ENCODE data around the gene NOL8.

The NOL8 gene

GRCh38 chr9:92325269-92325990, at the start of gene NOL8, which contains the start of gene CENPP:
NOL8 (minus strand) TSS chr9:92325350; CDS start chr9:92324161, 1,189 bp downstream.
CENPP (plus strand) TSS chr9:92325953.
- DNase-seq (ENCODE audit: low spot score) = peak; percentile 88
- in situ Hi-C loops (cut with MboI; ENCODE audit: low pct_unique_long_range_greater_than_20kb, low sequenced_read_pairs, unreplicated experiment) = loop anchor here (25.0 kb wide), 1 partner anchor 112 kb away; no protein-coding TSS in a partner anchor
- no peak for TF ChIP-seq CTCF (IDR thresholded peaks at IDR 0.05; ENCODE audit: extremely low read depth, insufficient read depth, missing control alignments)

GRCh38 chr9:92373167-92373566, 48.0 kb upstream of the NOL8 start:
- in situ Hi-C loops (cut with MboI; ENCODE audit: low pct_unique_long_range_greater_than_20kb, low sequenced_read_pairs, unreplicated experiment) = no loop called here
- DNase-seq (ENCODE audit: low spot score) = no peak
- TF ChIP-seq CTCF (IDR thresholded peaks at IDR 0.05; ENCODE audit: extremely low read depth, insufficient read depth, missing control alignments) = no peak

GRCh38 chr9:92369075-92369474, 43.9 kb upstream of the NOL8 start:
- TF ChIP-seq CTCF (IDR thresholded peaks at IDR 0.05; ENCODE audit: extremely low read depth, insufficient read depth, missing control alignments) = no peak
- in situ Hi-C loops (cut with MboI; ENCODE audit: low pct_unique_long_range_greater_than_20kb, low sequenced_read_pairs, unreplicated experiment) = no loop called here
- no peak for DNase-seq (ENCODE audit: low spot score)

GRCh38 chr9:92360083-92360482, 34.9 kb upstream of the NOL8 start:
- TF ChIP-seq CTCF (IDR thresholded peaks at IDR 0.05; ENCODE audit: extremely low read depth, insufficient read depth, missing control alignments) = no peak
- in situ Hi-C loops (cut with MboI; ENCODE audit: low pct_unique_long_range_greater_than_20kb, low sequenced_read_pairs, unreplicated experiment) = no loop called here
- no peak for DNase-seq (ENCODE audit: low spot score)

- TF ChIP-seq CTCF (IDR thresholded peaks at IDR 0.05; ENCODE audit: extremely low read depth, insufficient read depth, missing control alignments) = no peak
- in situ Hi-C loops (cut with MboI; ENCODE audit: low pct_unique_long_range_greater_than_20kb, low sequenced_read_pairs, unreplicated experiment) = no loop called here
- DNase-seq (ENCODE audit: low spot score) = no peak
Measured at GRCh38 chr9:92359394-92359995, 34.3 kb upstream of the NOL8 start.

- in situ Hi-C loops (cut with MboI; ENCODE audit: low pct_unique_long_range_greater_than_20kb, low sequenced_read_pairs, unreplicated experiment) = no loop called here
- no peak for TF ChIP-seq CTCF (IDR thresholded peaks at IDR 0.05; ENCODE audit: extremely low read depth, insufficient read depth, missing control alignments)
- no peak for DNase-seq (ENCODE audit: low spot score)
Measured at GRCh38 chr9:92353051-92353450, 27.9 kb upstream of the NOL8 start.

Measured in GM13977 (cell line).